Peyer's patch (tissue), 4 donors: ENCODE measurements around the gene PHACTR1. TPM values are rescaled to one million over a fixed set of nuclear protein-coding genes. Genes with fewer than 3 reads are reported as not detected.

Experiments
- DNase-seq, 3 donors: peaks; one replicate each; pipeline ENCODE4 v3.0.0-alpha.2; 2017 to 2019
- H3K27ac ChIP-seq, 4 donors: fragments of 200-600 bp; sonication (generic); one replicate each; pipeline ENCODE4 v1.5.1; 2016 to 2019
- H3K27me3 ChIP-seq, 2 donors: fragments of 200-600 bp; sonication (generic); one replicate each; pipeline ENCODE4 v1.5.1; 2019
- H3K36me3 ChIP-seq, 3 donors: fragments of 200-600 bp; sonication (generic); one replicate each; pipeline ENCODE4 v1.5.1; 2016 to 2019
- H3K4me1 ChIP-seq, 4 donors: fragments of 200-600 bp; sonication (generic); one replicate each; pipeline ENCODE4 v1.5.1; 2016 to 2019
- H3K4me3 ChIP-seq, 4 donors: fragments of 200-600 bp; sonication (generic); 1 replicate in 3 of 4; 2 replicates in 1 of 4; pipeline ENCODE4 v1.5.1; 2016 to 2019; ENCODE audit warnings: mild to moderate bottlenecking in 1 of 4
- H3K9me3 ChIP-seq, 4 donors: fragments of 200-600 bp; sonication (generic); one replicate each; pipeline ENCODE4 v1.5.1; 2016 to 2019; ENCODE audit warnings: mild to moderate bottlenecking in 1 of 4
- POLR2A ChIP-seq, 2 donors: fragments of 450-650 bp; IDR thresholded peaks; one replicate each; pipeline ENCODE4 v1.5.1; 2017; ENCODE audit warnings: antibody characterized with exemption in 2 of 2, mild to moderate bottlenecking in 2 of 2, moderate library complexity in 2 of 2
- total RNA-seq, 4 donors: library from RNA; depleted of rRNA; stranded (reverse); fragments of >200 nt; gene quantifications; one replicate each; pipeline ENCODE4 v1.1.0, GENCODE V29; 2016
- TF ChIP-seq, protein P1 (sequence below), 6 experiments: fragments of 450-650 bp in 4 of 6; fragments of 200-600 bp in 2 of 6; sonication (generic) in 1 of 6; IDR thresholded peaks; one replicate each; pipeline ENCODE4 v1.5.1; 2017 to 2019; ENCODE audit warnings: antibody characterized with exemption in 6 of 6, mild to moderate bottlenecking in 3 of 6, moderate library complexity in 1 of 6

Gene PHACTR1
- total RNA-seq, 4 donors from 2014 or later, result 0.35 to 19.0 (median 1.7) TPM

DNA sequence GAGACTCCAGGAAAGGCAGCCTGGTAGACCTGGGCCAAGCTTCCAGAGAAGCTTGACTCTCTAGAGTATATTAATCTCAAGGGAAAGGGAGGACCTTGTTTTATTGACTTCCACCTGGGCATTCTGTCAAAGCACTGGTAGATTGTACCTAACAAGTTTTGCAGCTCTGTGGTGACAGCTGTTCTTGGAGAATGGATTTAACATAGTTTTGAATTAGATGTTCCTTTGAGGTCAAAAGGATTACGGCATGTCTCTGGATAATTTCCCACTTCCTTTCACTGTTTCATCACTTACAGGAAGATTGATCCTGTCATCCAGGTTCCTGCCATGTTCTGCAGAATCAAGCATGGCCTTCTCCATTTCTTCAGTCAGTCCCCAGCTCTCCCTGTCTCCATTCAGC, 246.0 kb downstream of the PHACTR1 start:
- no peak for TF ChIP-seq POLR2A (IDR thresholded peaks at IDR 0.05)
- TF ChIP-seq, protein P1, sequence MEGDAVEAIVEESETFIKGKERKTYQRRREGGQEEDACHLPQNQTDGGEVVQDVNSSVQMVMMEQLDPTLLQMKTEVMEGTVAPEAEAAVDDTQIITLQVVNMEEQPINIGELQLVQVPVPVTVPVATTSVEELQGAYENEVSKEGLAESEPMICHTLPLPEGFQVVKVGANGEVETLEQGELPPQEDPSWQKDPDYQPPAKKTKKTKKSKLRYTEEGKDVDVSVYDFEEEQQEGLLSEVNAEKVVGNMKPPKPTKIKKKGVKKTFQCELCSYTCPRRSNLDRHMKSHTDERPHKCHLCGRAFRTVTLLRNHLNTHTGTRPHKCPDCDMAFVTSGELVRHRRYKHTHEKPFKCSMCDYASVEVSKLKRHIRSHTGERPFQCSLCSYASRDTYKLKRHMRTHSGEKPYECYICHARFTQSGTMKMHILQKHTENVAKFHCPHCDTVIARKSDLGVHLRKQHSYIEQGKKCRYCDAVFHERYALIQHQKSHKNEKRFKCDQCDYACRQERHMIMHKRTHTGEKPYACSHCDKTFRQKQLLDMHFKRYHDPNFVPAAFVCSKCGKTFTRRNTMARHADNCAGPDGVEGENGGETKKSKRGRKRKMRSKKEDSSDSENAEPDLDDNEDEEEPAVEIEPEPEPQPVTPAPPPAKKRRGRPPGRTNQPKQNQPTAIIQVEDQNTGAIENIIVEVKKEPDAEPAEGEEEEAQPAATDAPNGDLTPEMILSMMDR (IDR thresholded peaks at IDR 0.05), result no peak
- H3K27ac ChIP-seq, result no peak overlapping the region

DNA sequence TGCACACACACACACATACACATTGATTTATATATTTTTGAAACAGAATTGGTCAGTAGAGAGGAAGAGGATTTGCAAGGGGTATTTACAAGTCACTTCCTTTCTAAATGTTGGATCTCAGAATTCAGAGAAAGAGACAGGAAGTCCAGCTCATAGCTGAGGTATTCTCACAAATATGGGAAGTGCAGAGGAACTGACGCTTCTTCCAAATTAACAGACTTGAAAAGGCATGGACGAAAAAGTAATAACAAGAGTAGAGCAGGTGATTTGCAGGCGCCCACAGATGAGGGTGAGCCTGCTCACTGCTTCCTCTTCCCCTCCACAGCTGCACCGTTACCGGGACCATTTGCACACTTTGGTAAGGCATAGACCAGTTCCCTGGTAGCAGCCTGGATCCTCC, 246.4 kb downstream of the PHACTR1 start:
- H3K4me1 ChIP-seq, result no peaks in the 10 kb centered on the region
- no peak overlapping the region for H3K27ac ChIP-seq
- no peaks in the 10 kb centered on the region for H3K9me3 ChIP-seq
- no peaks in the 10 kb centered on the region for H3K36me3 ChIP-seq
- H3K27me3 ChIP-seq, result no peaks in the 10 kb centered on the region
- no peak overlapping the region for H3K4me3 ChIP-seq
- no peak for DNase-seq
- TF ChIP-seq POLR2A (IDR thresholded peaks at IDR 0.05), result no peak
- TF ChIP-seq, protein P1 (IDR thresholded peaks at IDR 0.05), result no peak

More for the DNA sequence above, 246.0 kb downstream of the PHACTR1 start:
- H3K9me3 ChIP-seq, result no peaks in the 10 kb centered on the region
- H3K4me3 ChIP-seq, result no peak overlapping the region
- no peaks in the 10 kb centered on the region for H3K4me1 ChIP-seq
- no peak for DNase-seq
- H3K36me3 ChIP-seq, result no peaks in the 10 kb centered on the region
- no peaks in the 10 kb centered on the region for H3K27me3 ChIP-seq

DNA sequence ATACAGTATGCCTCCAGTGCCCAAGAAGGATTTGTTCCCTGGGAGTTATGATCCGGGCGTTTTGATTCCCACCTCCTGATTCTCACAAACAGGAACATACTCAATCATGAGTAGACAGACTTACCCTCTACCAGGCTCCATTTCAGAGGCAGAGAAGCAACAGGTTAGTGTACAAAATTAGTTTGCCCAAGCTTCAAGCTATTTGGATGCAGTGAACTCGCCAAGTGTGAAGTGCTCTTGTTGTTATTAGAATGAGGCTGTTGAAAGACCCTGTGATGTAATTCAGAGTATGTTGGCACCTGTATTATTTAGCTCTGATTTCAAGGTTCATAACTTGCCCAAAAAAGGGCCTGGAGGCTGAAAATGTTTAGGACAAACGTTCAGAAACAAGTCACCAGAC, 247.0 kb downstream of the PHACTR1 start:
- no peak overlapping the region for H3K27ac ChIP-seq
- no peaks in the 10 kb centered on the region for H3K36me3 ChIP-seq
- H3K4me1 ChIP-seq, result no peaks in the 10 kb centered on the region
- H3K9me3 ChIP-seq, result no peaks in the 10 kb centered on the region
- TF ChIP-seq, protein P1 (IDR thresholded peaks at IDR 0.05), result no peak
- TF ChIP-seq POLR2A (IDR thresholded peaks at IDR 0.05), result no peak
- no peak for DNase-seq
- H3K4me3 ChIP-seq, result no peak overlapping the region
- H3K27me3 ChIP-seq, result no peaks in the 10 kb centered on the region

DNA sequence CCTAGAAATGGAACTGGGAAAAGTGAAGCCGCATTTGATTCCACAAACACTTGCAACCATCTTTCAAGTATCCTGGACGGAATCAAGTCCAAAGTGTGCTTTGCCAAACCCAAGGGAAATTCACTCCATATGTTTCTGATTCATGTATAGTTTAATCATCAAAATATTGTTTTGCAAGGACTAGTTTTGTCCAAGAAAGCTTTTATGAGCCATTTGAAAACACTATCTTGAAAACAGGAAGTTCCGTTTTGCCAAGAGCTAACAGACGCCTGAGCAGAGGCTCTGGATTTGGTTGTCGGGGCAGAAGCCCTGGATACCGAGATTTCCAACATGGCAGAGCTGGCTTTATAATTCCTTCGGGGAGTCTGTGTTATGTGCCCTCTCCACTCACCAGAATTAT, 251.1 kb downstream of the PHACTR1 start:
- H3K4me3 ChIP-seq, result no peak overlapping the region

DNA sequence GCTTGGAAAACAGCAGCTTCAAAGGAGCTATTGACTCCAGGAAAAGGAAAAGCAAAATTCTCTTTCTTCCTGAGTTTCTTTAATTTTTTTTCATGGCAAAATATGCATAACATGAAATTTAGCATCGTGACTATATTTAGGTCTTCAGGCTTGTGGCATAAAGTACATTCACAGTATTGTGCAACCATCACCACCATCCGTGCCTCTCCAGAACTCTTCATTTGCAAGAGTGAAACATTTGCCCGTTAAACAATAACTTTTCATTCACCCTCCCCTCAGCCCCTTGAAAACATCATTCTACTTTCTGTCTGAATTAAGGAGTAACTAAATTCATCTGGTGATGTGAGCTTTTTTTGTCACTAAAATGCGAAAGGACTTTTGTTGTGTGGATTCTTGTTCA, 251.7 kb downstream of the PHACTR1 start:
- TF ChIP-seq, protein P1 (IDR thresholded peaks at IDR 0.05), result no peak
- no peak for TF ChIP-seq POLR2A (IDR thresholded peaks at IDR 0.05)
- no peak overlapping the region for H3K27ac ChIP-seq
- H3K36me3 ChIP-seq, result no peaks in the 10 kb centered on the region
- no peak for DNase-seq
- no peaks in the 10 kb centered on the region for H3K4me1 ChIP-seq
- no peaks in the 10 kb centered on the region for H3K9me3 ChIP-seq
- no peaks in the 10 kb centered on the region for H3K27me3 ChIP-seq
- H3K4me3 ChIP-seq, result no peak overlapping the region

More for the DNA sequence above, 251.1 kb downstream of the PHACTR1 start:
- DNase-seq, result no peak
- TF ChIP-seq, protein P1 (IDR thresholded peaks at IDR 0.05), result no peak
- no peak for TF ChIP-seq POLR2A (IDR thresholded peaks at IDR 0.05)
- no peak overlapping the region for H3K27ac ChIP-seq
- no peaks in the 10 kb centered on the region for H3K27me3 ChIP-seq
- no peaks in the 10 kb centered on the region for H3K36me3 ChIP-seq
- H3K4me1 ChIP-seq, result no peaks in the 10 kb centered on the region
- H3K9me3 ChIP-seq, result no peaks in the 10 kb centered on the region
